ENCODE measurements around the gene MINK1. TPM values are rescaled to one million over a fixed set of nuclear protein-coding genes. Genes with fewer than 3 reads are reported as not detected.

MINK1 gene
- total RNA-seq, 1 donor from 2014 or later: 20.5 TPM

DNA sequence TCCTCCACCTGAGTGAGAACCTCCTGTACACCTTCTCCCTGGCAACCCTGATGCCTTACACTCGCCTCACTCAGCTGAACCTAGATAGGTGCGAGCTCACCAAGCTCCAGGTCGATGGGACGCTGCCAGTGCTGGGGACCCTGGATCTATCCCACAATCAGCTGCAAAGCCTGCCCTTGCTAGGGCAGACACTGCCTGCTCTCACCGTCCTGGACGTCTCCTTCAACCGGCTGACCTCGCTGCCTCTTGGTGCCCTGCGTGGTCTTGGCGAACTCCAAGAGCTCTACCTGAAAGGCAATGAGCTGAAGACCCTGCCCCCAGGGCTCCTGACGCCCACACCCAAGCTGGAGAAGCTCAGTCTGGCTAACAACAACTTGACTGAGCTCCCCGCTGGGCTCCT is 99.6 kb downstream of the MINK1 start:
- no peak for DNase-seq (ENCODE audit: low read depth in 2 of 2)

DNA sequence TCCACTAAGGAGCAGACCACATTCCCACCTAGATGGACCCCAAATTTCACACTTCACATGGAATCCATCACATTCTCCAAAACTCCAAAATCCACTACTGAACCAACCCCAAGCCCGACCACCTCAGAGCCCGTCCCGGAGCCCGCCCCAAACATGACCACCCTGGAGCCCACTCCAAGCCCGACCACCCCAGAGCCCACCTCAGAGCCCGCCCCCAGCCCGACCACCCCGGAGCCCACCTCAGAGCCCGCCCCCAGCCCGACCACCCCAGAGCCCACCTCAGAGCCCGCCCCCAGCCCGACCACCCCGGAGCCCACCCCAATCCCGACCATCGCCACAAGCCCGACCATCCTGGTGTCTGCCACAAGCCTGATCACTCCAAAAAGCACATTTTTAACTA is 100.5 kb downstream of the MINK1 start:
- no peak for DNase-seq (ENCODE audit: low read depth in 2 of 2)

DNA sequence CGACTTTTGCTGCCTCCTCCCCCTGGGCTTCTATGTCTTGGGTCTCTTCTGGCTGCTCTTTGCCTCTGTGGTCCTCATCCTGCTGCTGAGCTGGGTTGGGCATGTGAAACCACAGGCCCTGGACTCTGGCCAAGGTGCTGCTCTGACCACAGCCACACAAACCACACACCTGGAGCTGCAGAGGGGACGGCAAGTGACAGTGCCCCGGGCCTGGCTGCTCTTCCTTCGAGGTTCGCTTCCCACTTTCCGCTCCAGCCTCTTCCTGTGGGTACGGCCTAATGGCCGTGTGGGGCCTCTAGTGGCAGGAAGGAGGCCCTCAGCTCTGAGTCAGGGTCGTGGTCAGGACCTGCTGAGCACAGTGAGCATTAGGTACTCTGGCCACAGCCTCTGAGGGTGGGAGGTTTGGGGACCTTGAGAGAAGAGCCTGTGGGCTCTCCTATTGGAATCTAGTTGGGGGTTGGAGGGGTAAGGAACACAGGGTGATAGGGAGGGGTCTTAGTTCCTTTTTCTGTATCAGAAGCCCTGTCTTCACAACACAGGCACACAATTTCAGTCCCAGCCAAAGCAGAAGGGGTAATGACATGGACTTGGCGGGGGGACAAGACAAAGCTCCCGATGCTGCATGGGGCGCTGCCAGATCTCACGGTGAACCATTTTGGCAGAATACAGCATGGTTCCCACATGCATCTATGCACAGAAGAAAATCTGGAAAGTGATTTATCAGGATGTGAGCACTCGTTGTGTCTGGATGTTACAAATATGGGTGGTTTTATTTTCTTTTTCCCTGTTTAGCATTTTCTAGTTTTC is 101.2 kb downstream of the MINK1 start:
- DNase-seq (ENCODE audit: low read depth in 2 of 2): peak in 1 of 2 donors; percentile 36

DNA sequence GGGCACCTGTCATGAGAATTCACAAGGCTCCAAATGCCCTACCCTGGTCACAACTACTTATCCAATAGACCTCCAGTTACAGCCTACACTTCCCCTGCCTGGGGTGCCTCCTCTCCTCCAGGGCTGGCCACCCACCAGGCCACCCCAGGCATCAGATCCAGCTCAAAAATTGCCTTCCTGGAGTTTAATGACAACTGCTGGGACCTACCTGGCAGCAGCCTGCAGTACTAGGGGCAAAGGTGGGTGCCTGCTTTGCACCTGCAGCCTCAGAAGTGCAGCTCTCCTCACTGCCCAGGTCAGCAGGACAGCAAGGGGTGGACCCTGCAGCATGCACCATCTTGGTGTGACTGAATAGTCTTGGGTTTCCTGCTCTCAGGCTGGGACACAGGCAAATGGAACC is 102.5 kb downstream of the MINK1 start:
- no peak for DNase-seq (ENCODE audit: low read depth in 2 of 2)

DNA sequence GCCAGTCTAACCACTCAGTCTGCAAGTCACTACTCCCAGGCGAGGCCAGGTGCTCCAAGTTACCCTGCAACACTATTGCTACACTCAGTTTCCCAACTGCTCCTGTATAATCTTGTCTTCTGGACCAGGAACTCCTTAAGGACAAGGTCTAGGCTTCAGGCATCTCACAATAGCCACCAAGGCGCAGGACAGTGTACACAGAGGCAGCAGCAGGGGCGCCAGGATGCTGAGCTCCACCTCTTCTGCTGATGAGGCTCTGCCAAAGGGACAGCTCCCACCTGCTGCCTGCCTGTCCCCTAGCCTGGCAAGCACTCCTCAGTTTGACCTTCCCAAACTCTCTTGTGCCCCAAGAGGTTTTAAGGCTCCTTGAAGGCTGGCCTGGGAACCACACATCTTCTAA is 103.3 kb downstream of the MINK1 start:
- DNase-seq (ENCODE audit: low read depth in 2 of 2): no peak

DNA sequence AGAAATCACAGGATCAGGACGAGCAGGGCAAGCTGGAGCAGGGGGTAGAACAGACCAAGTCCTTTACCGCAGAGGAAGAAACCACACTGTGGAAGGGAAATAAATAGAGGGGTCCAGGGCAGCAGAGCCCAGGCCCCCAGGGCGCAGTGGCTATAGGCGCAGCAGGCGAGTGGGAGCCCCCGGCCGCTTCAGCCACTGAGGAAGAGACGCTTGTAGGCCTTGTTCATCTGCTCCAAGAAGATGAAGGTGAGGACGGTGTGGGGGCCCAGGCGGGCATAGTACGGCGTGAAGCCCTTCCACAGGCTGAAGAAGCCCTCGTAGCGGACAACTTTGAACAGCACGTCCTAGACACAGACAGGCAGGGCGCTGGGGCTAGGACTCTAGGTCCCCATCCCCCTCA is 104.4 kb downstream of the MINK1 start:
- no peak for DNase-seq (ENCODE audit: low read depth in 2 of 2)

DNA sequence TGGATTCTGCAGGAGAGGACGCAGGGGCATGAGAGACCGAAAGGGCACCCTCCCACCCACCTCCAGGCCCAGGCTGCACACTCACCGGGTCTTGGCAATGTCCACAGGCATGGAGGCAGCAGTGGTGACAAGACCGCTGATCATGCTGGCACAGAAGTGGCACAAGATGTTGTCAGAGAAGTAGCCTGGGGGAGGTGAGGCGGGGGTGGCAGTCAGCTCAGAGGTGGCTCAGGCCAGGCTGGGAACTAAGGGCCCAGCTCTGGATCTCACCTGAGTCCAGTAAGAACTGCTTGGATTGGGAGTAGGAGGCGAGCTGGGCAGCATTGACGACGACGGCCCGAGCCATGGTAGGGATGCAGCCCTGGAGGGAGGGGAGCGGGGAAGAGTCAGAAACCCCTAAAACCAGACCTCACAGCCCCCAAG is 104.9 kb downstream of the MINK1 start:
- DNase-seq (ENCODE audit: low read depth in 2 of 2): no peak

DNA sequence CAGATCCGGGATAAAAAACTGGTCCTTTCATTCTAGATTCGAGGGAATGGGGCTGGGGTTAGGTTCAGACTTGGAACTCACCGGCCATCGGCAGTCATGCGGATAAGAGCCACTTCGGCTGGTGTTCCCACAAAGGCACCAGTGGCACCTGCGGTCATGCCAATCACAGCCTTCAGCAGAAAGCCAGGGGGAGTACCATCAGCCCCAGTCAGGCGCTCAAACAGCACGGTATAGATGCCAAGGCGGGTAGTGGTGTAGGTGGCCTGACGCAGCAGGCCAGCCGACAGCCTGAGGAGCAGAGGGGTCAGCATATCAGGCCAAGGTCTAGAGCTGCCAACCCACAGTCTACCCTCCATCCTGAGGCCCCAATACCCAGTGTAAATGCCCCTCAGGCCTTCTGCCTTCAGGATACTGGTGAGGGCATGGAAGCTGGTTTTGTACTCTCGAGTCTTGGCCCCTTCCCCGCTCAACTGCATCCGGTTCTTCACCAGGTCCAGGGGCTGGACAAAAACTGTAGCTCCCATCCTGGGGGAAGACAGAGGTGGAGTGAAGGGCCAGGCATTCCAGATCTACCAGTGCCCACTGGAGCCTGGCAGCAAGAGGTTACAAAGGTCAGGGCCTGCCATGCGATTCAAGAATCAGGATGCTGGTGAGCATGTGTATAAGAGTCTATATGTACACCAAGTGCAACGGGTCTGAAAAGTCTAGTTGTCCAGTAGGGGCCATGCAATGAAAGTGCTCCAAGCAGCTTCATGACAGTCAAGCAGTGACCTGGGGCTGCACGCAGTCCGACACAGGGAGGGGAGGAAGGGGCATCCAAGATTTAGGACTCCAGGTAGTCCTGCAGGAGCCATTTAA is 105.8 kb downstream of the MINK1 start:
- DNase-seq (ENCODE audit: low read depth in 2 of 2): peak in 1 of 2 donors; percentile 23

DNA sequence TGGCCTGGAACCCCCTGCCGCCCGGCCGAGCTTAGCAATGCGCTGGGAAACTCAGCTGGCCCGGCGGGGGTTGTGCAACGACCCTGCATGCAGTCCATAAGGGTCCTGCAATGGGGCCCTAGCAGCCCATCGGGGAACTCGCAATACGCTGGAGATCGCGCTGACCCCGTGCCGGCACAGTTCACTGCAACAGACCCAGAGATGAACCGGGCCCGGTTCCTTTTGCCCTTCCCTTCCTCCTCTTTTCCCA is 106.3 kb downstream of the MINK1 start:
- DNase-seq (ENCODE audit: low read depth in 2 of 2): no peak

DNA sequence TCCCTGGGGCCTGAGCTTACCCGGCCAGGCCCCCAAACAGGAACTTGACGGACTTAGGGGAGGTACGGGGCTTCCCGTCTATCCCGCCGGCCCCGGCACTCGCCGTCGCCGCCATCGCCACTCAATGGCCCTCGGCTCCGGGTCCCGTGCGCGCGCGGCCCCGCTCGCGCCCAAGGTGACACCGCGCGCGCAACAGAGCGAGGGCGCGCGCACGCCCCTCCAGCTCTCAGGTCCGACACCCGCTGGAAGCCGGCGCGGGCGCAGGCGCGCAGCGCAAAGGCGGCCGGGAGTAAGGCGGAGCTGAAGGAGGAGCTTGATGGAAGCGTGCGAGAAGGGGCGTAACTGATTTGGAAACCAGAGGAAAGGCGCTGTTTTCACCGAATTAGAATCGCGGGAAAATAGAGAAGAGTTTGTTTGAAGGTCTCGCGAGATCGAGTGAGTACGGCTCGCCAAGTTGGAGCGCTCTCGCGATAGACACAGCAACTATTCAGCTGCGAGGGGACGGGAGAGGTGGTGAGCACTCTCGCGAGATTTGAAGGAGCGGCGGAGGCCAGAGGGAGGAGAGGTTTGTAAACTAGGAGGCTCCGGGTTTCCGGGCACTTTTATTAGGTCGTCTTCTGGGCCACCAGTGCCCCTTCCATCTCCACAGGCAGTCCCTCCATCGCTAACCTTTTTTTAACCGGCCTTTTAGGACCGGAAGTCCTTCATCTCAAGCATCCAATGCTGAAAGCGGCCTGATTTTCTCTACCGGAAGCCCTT is 106.8 kb downstream of the MINK1 start, which contains the start of the genes RNF167 and SLC25A11:
RNF167 (plus strand) TSS at position 473 of the 759 bp plus-strand sequence. CDS start 642 bp downstream, outside the sequence.
SLC25A11 (minus strand) TSS at position 251 of the 759 bp plus-strand sequence; CDS start at position 115, 136 bp downstream.
- peak; percentile 100 for DNase-seq (ENCODE audit: low read depth in 2 of 2)

DNA sequence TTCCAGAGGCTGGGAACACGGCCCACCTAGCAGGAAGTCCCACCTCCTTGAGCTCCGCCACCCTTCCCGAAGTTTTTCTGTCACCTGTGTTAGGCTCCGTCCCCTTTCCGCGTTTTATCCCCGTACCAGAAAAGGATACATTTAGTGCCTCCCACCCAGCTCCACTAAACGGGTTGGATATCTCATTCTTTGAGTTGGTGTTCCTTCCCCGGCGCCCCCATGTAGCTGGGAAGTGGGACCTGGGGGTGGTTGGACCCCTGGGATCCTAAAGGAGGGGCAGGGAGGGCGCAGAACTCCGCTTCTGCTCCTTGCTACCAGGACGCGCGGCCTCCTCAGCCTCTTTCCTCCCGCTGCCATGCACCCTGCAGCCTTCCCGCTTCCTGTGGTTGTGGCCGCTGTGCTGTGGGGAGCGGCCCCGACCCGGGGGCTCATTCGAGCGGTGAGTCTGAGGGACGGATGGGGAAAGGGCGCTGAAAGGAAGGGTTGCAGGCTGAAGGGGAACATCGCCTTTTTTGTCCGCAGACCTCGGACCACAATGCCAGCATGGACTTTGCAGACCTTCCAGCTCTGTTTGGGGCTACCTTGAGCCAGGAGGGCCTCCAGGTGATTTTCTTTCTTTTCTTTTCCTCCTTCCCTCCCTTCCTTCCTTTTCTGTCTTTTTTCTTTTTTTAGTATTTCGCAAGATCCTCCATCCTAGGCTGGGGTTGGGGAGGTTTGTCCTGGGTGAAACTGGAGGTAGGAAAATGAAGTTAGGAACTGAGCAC is 107.6 kb downstream of the MINK1 start:
- no peak for DNase-seq (ENCODE audit: low read depth in 2 of 2)

DNA sequence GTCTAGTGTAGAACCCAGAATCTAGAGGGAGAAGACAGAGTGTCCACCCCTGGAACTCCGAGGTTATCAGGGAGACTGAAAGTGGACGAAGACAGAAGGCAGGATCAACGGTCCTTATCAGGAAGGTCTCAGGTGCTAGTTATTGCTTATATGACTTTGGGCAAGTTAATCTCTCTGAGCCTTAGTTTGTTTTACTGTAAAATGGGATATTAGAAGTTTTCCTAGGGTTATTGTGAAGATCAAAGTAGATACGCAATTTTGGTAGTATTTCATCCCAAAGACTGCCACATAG is 108.1 kb downstream of the MINK1 start:
- DNase-seq (ENCODE audit: low read depth in 2 of 2): no peak

DNA sequence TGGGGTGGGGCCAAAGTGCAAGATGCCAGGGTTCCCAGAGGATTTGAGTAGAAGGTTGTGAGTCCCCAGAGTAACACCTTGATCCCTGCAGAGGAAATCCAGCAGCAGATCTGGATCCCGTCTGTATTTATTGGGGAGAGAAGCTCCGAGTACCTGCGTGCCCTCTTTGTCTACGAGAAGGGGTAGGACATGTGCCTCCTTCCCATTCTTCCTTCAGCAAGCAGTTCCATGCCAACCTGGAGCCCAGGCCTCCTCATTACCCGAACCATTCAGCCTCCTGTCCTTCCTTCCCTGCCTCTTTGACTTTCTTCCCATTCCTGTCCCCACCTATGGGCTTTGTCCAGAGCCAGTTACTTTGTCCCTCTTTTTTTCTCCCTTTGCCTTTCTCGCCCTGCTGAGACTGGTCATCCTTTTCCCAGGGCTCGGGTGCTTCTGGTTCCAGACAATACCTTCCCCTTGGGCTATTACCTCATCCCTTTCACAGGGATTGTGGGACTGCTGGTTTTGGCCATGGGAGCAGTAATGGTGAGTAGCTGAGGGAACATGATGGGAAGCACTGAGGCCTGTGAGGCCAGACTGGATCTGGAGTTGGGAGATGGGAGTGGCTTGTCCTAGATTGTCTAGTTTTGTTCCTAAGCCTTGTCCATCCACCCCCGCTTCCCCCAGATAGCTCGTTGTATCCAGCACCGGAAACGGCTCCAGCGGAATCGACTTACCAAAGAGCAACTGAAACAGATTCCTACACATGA is 109.8 kb downstream of the MINK1 start:
- DNase-seq (ENCODE audit: low read depth in 2 of 2): no peak

DNA sequence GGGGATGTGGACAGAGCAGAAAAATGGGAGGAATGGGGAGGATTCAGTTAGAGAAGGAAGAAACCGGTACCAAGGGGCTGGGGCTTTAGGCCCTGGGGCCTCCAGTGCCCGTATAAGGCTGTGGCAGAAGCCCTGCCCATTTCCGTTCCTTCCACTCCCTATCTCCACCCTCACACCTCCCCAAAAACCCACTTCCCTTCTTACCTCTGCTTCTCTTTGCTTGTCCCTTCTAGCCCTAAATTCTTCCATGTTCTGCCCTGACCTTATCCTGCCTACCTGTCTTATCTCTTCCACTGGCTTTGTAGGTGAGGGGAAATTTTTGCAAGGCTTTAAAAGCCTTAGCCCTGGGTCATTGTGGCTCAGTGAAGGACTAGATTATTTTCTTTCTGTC is 111.0 kb downstream of the MINK1 start:
- DNase-seq (ENCODE audit: low read depth in 2 of 2): no peak

DNA sequence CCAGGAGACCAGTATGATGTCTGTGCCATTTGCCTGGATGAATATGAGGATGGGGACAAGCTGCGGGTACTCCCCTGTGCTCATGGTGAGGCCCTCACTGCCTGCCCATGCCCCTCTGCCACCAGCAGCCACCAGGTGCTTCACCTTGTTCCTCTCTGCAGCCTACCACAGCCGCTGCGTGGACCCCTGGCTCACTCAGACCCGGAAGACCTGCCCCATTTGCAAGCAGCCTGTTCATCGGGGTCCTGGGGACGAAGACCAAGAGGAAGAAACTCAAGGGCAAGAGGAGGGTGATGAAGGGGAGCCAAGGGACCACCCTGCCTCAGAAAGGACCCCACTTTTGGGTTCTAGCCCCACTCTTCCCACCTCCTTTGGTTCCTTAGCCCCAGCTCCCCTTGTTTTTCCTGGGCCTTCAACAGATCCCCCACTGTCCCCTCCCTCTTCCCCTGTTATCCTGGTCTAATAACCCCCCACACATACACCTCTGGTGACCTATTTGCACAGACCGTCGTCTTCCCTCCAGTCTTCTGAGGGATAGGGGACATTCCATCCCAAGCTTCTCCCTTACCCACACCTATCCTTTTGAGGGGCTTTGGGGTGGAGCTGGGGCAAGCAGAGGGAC is 111.5 kb downstream of the MINK1 start:
- no peak for DNase-seq (ENCODE audit: low read depth in 2 of 2)

DNA sequence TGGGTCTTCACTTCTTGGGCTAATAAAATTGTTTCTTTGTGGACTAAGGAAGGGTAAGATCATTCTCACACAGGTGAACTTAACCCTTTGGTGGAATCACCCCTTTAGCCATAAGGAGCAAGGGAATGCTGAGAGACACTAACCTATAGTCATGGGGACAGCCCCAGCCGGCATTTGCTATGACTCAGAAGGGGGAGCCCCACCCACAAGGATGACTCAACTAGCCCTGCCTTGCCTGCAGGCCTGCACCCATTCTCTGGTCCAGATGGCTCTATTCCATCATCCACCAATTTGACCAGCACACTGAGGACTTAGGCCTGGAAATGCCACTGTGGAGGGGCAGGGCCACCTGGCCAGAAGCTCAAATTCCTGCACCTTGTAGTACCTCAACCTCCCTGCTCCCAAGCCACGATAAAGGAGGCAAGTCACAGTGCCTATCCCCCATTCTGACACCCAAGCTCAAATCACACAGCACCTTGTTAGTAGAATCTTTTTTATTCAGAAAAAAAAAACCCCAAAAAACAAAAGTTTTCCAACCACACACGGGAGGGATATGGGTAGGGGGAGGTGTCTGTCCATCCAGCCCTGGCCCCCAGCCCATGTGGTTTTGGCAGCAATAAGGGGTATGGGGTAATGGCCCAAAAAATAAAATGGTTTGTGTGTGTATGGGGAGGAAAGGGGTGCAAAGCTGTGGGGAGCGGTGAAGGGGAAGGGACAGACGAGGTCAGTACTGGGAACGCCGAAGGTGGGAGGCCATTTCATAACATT is 112.2 kb downstream of the MINK1 start:
- peak in 1 of 2 donors; percentile 85 for DNase-seq (ENCODE audit: low read depth in 2 of 2)

DNA sequence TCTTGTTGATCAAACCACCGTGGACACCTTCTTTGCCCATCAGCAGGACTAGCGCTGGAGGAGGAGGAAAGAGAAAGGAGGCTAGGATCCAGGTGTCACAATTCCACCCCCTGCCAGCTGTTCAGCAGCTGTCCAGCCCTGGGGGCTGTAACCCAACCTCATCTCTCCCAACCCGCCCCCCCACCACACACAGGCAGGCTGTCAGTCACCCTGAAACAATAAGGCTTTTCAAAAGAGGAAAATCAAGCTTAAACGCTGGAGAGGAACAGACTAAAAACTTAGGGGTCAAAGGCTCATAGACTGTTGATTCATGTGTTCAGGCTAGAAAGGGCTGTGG is 112.8 kb downstream of the MINK1 start:
- DNase-seq (ENCODE audit: low read depth in 2 of 2): no peak

DNA sequence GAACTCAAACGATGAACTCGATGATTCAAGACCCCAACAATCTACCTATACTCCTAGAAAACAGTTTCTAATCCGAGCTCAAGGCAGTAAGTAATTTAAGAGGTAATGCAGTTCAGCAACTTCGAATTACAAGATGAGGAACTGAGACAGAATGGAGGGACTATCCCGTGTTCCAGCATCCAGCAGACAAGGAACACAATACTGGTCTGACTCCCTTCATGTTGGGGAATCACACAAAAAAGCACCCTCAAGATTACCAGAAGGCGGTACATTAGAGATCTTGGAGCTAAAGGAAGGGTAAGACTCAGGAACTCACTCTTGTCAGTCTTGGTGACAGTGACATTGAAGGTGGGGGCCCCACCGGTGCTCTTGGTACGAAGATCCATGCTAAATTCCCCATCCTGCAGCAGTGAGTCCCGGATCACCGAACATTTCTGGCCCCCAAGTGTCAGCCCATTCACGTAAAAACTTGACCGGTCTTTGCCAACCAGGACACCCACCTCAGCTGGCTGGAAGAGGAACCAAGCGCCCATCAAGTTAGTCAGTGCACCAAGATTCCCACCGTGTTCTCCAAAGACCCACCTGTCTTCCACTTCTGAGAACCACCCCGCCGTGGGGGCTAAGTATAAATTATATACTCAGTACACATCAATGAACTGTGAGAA is 113.3 kb downstream of the MINK1 start:
- no peak for DNase-seq (ENCODE audit: low read depth in 2 of 2)

DNA sequence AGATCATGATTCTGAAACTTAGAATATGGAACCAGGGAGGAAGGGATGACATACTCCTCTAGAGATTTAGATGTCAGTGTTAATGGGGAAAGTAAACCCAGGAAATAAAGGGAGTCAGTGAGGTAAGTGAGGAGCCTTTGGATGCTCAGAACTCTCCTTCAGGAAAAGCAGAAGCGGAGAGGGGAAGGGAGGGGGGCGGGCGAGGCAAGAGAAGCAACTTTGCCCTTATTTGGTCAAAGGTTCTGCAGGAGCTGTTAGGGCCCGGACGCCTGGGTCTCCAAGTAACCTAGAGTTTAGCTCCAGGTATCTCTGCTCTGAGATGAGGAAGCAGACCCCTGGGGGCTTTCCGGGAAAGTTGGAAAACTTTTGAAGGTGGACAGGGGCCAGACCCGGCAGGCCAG is 113.9 kb downstream of the MINK1 start:
- peak in 1 of 2 donors; percentile 19 for DNase-seq (ENCODE audit: low read depth in 2 of 2)
